ENCODE data around the gene TRIM68.

- TF ChIP-seq CTCF (IDR thresholded peaks at IDR 0.05) (no peak), POLR2A (IDR thresholded peaks at IDR 0.05) (no peak), EP300 (IDR thresholded peaks at IDR 0.05) (no peak)
These were observed 28.1 kb upstream of the TRIM68 start for GRCh38 chr11:4636136-4636535.

Data from ovary (tissue), 3 donors.